K562 (cell line): ENCODE data around the gene RNASET2. TPM values are rescaled to one million over a fixed set of nuclear protein-coding genes. Genes with fewer than 3 reads are reported as not detected.

Experiments
- CREB1 ChIP-seq, 2 experiments: sonication (generic) in 1 of 2; formaldehyde crosslinking in 1 of 2; IDR thresholded peaks; 2 replicates each; pipeline versions ENCODE4 v1.6.1 to v1.8.0; 2012 to 2022; ENCODE audit warnings: inconsistent platforms in 1 of 2, mild to moderate bottlenecking in 1 of 2, missing genetic modification reagents in 1 of 2, moderate library complexity in 1 of 2
- E2F3 ChIP-seq: fragments of 250-450 bp; sonication (Bioruptor Pico); IDR thresholded peaks from 2 replicates; pipeline ENCODE4 v1.4.0; 2020; ENCODE audit warnings: mild to moderate bottlenecking
- GMEB1 ChIP-seq: fragments of 250-450 bp; sonication (Bioruptor Pico); IDR thresholded peaks from 2 replicates; pipeline ENCODE4 v1.4.0; 2020; ENCODE audit warnings: mild to moderate bottlenecking
- HNRNPH1 ChIP-seq: fragments of 200-400 bp; formaldehyde crosslinking; optimal IDR thresholded peaks from 2 replicates; pipeline ENCODE3; 2017; ENCODE audit warnings: low read depth, mild to moderate bottlenecking, low read length, moderate library complexity
- IRF9 ChIP-seq: fragments of 450-650 bp; IDR thresholded peaks from 2 replicates; pipeline ENCODE4 v1.6.1; 2016; ENCODE audit warnings: missing biosample characterization, missing genetic modification characterization
- KAT2B ChIP-seq: IDR thresholded peaks from one replicate; pipeline ENCODE4 v1.6.1; 2012; ENCODE audit warnings: low read depth, mild to moderate bottlenecking, control low read depth, inconsistent platforms, low read length, moderate library complexity
- KDM1A ChIP-seq, 2 experiments: fragments of 450-650 bp; IDR thresholded peaks; 2 replicates each; pipeline ENCODE4 v1.6.1; 2016; ENCODE audit warnings: mild to moderate bottlenecking in 2 of 2
- MTF1 ChIP-seq: fragments of 250-450 bp; sonication (Bioruptor Pico); IDR thresholded peaks from 2 replicates; pipeline ENCODE4 v1.9.0; 2021; ENCODE audit warnings: moderate library complexity, mild to moderate bottlenecking, inconsistent platforms, borderline replicate concordance
- MXI1 ChIP-seq: IDR thresholded peaks from 2 replicates; pipeline ENCODE4 v1.6.1; 2011; ENCODE audit warnings: low read depth, mild to moderate bottlenecking, improper control_type of control experiment, low read length
- SAFB2 ChIP-seq: fragments of 200-400 bp; formaldehyde crosslinking; IDR thresholded peaks from 2 replicates; pipeline ENCODE4 v1.6.1; 2018; ENCODE audit warnings: borderline replicate concordance, low read length, low read depth, moderate library complexity; ENCODE audit not compliant: severe bottlenecking
- STAT5A ChIP-seq: IDR thresholded peaks from 2 replicates; pipeline ENCODE4 v1.6.1; 2012; ENCODE audit warnings: low read length, inconsistent platforms, borderline replicate concordance
- TAL1 ChIP-seq: fragments of 450-650 bp; IDR thresholded peaks from 2 replicates; pipeline ENCODE4 v1.6.1; 2016; ENCODE audit warnings: mild to moderate bottlenecking
- TCF7L2 ChIP-seq: fragments of 150-350 bp; IDR thresholded peaks from 2 replicates; pipeline ENCODE4 v1.6.1; 2016; ENCODE audit warnings: low read depth, mild to moderate bottlenecking, low read length, moderate library complexity
- UBTF ChIP-seq, 2 experiments: IDR thresholded peaks; 2 replicates each; pipeline ENCODE4 v1.6.1; 2012; ENCODE audit warnings: improper control_type of control experiment in 2 of 2, low read depth in 2 of 2, low read length in 2 of 2, borderline replicate concordance in 1 of 2
- VEZF1 ChIP-seq: fragments of 200-800 bp; sonication (Bioruptor generic); IDR thresholded peaks from 2 replicates; pipeline ENCODE4 v1.6.1; 2017; ENCODE audit warnings: missing genetic modification characterization, missing compliant biosample characterization
- YY1 ChIP-seq, 3 experiments: IDR thresholded peaks; 2 replicates each; pipeline ENCODE4 v1.6.1; 2011; ENCODE audit warnings: low read length in 2 of 3, mild to moderate bottlenecking in 2 of 3, moderate library complexity in 2 of 3, borderline replicate concordance in 1 of 3, control low read depth in 1 of 3, low read depth in 1 of 3; ENCODE audit not compliant: insufficient read depth in 3 of 3, insufficient replicate concordance in 2 of 3, control insufficient read depth in 1 of 3, insufficient read length in 1 of 3; ENCODE audit errors: extremely low read depth in 1 of 3
- ZBTB1 ChIP-seq: sonication (generic); formaldehyde crosslinking; IDR thresholded peaks from 2 replicates; pipeline ENCODE4 v1.8.1; 2023; ENCODE audit warnings: missing genetic modification reagents, low read depth, mild to moderate bottlenecking, borderline replicate concordance
- ZFP1 ChIP-seq: fragments of 450-650 bp; formaldehyde crosslinking; IDR thresholded peaks from 2 replicates; pipeline ENCODE4 v1.4.0; 2020; ENCODE audit warnings: mild to moderate bottlenecking, mixed read lengths
- ZNF586 ChIP-seq: fragments of 450-650 bp; formaldehyde crosslinking; conservative IDR thresholded peaks from 2 replicates; pipeline ENCODE4 v1.4.0; 2020; ENCODE audit warnings: mild to moderate bottlenecking, moderate library complexity
- polyA plus RNA-seq, 8 experiments: library from polyadenylated mRNA; depleted of rRNA in 4 of 8; stranded (reverse) in 5 of 8; unstranded in 3 of 8; fragments of >200 nt; fragmentation: Nextera tagmentation in 2 of 8; fragmentation: Illumina TruSeq in 1 of 8; extraction: Ambion mirVana in 2 of 8; extraction: Trizol in 1 of 8; gene quantifications; 2 replicates each; pipeline versions ENCODE4 v1.2.1 to v1.2.3, GENCODE V29; 2011 to 2014; ENCODE audit warnings: inconsistent platforms in 1 of 8, missing spikeins in 1 of 8
- total RNA-seq, 7 experiments: library from RNA; depleted of rRNA in 6 of 7; stranded (reverse); fragments of >200 nt in 6 of 7; fragmentation: Illumina TruSeq in 2 of 7; extraction: Trizol in 2 of 7; gene quantifications; 2 replicates each; pipeline versions ENCODE4 v1.2.1 to v1.2.3, GENCODE V29; 2011 to 2021; ENCODE audit warnings: low replicate concordance in 1 of 7

RNASET2 gene
- total and polyA plus RNA-seq, 9 of the 15 experiments (the other 6 are each of a cell fraction or from before 2014, with no cell fraction given) = 7.4 to 141 (median 91.3) TPM

GRCh38 chr6:166956444-166957086, at the start of gene RNASET2 (continued):
- TF ChIP-seq SAFB2 (no peak), VEZF1 (CRISPR knock-in tag) (no peak), ZFP1 (CRISPR knock-in tag) (no peak), YY1 (IDR thresholded peaks at IDR 0.05; ENCODE audit: borderline replicate concordance in 1 of 3, control insufficient read depth in 1 of 3, extremely low read depth in 1 of 3, insufficient read depth in 3 of 3, insufficient read length in 1 of 3, insufficient replicate concordance in 2 of 3, low read depth in 1 of 3, low read length in 2 of 3) (peak in 2 of 3 experiments; percentile 55), KAT2B (no peak), STAT5A (no peak), UBTF (IDR thresholded peaks at IDR 0.05; ENCODE audit: borderline replicate concordance in 1 of 2, low read depth in 2 of 2, low read length in 2 of 2) (no peak; a peak in 2 of 4 replicates), ZNF586 (CRISPR knock-in tag) (0 out of 2 replicates have a peak, but pooled peaks have one; percentile 60), TAL1 (no peak), MXI1 (peak; percentile 77; the same call in 1 of the 2 replicates), GMEB1 (CRISPR knock-in tag) (peak; percentile 44; the same call in 1 of the 2 replicates), E2F3 (CRISPR knock-in tag) (peak; percentile 70; the same call in 1 of the 2 replicates), HNRNPH1 (no peak), KDM1A (IDR thresholded peaks at IDR 0.05) (no peak), MTF1 (CRISPR knock-in tag) (no peak), ZBTB1 (CRISPR knock-in tag) (peak; percentile 73; the same call in 1 of the 2 replicates), CREB1 (IDR thresholded peaks at IDR 0.05) (peak; percentile 32; the same call in 1 of the 2 replicates), CREB1 (CRISPR knock-in tag; IDR thresholded peaks at IDR 0.05) (peak; percentile 72; the same call in 1 of the 2 replicates), TCF7L2 (no peak), IRF9 (no peak)
